GM19468 (cell line): ENCODE measurements around the gene SUMO2.
"Not testable (repeated sequence)": the region's sequence is repeated elsewhere in the genome, so short reads cannot be mapped to it uniquely, and the experiment has no call there.

Source experiments
- ATAC-seq: cut with Tn5 transposase; IDR thresholded peaks from one replicate; pipeline ENCODE4 v1.9.1; 2021; ENCODE audit warnings: mild to moderate bottlenecking, moderate library complexity, moderate number of reproducible peaks; ENCODE audit not compliant: unreplicated experiment; ENCODE audit errors: extremely low read depth

Gene SUMO2

DNA sequence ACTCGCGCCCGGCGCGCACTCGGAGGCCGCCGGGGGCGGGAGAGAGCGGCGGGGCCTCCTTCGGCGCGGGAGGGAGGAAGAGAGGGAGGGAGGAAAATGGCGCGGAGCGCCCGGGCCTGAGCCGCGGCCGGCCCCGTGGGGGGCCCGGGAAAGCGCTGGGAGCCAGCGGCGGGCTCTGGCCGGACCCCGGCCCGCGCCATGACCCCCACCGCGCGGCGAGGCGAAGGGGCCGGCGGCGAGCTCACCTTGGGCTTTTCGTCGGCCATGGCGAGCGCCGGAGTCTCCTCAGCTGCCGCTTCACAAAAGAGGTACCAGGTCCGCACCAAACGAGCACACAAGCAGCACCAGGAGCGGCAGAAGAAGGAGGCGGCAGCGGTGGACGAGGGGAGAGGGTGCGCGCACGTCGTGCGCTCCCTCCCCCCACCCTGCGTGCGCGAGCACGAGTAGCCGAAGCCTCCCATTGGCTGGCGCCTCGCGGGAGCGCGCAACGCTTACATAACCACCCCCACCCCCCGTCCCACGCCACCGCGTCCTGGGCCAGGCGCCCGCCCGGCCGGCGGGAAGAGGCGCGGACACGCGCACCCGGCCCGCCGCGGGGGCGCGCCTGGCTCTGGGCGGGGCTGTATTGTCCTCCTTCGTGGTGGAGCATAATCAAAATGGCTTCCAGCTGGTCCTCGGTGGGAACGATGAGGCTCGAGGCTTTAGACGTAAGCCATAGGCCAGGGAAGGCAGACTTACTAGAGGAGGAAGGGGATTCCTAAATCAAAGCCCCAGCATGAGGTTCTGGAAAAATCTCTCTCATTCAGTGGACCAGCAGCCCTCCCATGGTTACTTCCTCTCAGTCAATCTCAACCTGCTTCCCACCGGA is at the start of gene SUMO2:
SUMO2 (minus strand) TSS at position 391 of the 868 bp plus-strand sequence; CDS start at position 266, 125 bp downstream.
- peak; percentile 36 for ATAC-seq

- ATAC-seq = no peak
Measured at GRCh38 chr17:75231741-75232464, 49.1 kb upstream of the SUMO2 start.

GRCh38 chr17:75231071-75231470 is 48.3 kb upstream of the SUMO2 start:
- ATAC-seq = no peak

GRCh38 chr17:75228847-75229246 is 46.1 kb upstream of the SUMO2 start:
- ATAC-seq = no peak

DNA sequence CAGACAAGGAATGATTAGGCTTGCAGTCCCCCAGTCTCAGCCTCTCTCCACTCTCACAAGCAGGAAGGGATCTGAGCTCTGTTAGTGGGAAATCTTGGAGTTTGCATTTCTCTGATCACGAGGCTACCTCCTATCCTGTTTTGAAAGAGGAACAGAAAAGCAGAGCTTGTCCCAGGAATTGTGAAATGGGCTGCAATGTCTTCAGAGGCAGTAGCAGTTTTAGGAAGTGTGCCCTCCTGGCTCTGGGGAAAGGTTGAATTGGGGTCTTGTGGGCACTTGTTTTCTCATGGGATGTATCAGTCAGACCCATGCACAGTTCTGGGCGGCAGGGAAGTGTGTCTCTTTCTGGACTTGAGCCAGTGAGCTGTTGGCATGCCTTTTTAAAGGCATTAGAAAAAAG is 45.5 kb upstream of the SUMO2 start:
- no peak for ATAC-seq

GRCh38 chr17:75227729-75228128 is 45.0 kb upstream of the SUMO2 start:
- no peak for ATAC-seq

DNA sequence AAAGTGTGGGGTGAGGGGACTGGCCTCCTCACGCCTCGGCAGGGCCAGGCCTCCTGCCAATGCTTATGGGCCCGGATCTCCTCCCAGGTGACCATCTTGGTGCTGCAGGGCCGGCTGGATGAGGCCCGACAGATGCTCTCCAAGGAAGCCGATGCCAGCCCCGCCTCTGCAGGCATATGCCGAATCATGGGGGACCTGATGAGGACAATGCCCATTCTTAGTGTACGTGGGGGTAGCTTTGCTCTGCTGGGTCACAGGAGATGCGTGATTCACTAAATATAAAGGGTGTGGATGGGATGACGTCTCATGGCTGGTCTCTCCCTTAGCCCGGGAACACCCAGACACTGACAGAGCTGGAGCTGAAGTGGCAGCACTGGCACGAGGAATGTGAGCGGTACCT is 42.3 kb upstream of the SUMO2 start:
- ATAC-seq = no peak

- no peak for ATAC-seq
Measured at GRCh38 chr17:75219815-75220214, 37.1 kb upstream of the SUMO2 start.

DNA sequence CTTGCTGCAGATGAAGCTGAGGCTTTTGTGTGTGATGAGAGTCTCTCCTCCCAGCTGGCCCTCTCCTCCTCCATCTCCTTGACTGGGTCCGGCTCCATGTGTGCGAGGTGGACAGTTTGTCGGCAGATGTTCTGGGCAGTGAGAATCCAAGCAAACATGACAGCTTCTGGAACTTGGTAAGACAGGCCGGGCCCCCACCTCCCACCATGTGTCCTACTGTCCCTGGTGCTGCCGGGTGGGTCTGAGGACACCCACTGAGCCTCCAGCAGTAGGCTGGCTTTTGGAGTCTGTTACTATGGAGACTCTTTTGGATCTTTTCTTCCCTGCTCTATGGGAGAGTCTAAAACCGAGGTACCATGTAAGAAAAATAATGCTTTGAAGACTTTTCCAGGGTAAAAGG is 35.4 kb upstream of the SUMO2 start:
- no peak for ATAC-seq

DNA sequence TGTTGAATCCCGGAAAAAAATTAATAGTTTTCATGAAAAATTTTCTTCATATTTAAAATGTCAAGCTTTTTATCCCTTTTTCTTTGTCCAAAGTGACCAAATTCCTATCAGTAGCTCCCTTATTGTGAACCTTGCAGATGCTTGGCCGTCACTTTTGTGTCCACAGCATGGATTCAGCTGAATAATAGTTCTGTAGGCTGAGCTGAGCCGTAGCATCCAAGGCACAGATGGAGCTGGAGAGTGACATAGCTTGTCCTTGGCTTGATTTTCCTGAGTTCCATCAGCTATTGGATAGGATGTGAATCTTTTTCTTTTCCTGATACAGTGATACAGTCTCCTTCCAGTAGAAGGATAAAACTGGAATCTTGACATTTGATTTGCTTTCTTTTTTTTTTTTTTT is 26.3 kb upstream of the SUMO2 start:
- no peak for ATAC-seq

- no peak for ATAC-seq
Measured at GRCh38 chr17:75208161-75208560, 25.4 kb upstream of the SUMO2 start.

GRCh38 chr17:75207760-75208159 is 25.0 kb upstream of the SUMO2 start:
- no peak for ATAC-seq

DNA sequence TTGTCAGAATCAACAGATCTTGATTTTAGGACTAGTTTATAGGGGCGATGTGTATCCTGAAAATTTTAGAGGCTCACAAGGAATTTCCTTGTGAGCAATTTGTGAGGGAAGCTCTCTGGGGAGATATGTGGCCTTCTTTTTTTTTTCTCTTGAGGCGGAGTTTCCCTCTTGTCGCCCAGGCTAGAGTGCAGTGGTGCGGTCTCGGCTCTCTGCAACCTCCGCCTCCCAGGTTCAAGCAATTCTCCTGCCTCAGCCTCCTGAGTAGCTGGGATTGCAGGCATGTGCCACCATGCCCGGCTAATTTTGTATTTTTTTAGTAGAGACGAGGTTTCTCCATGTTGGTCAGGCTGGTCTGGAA is 24.3 kb upstream of the SUMO2 start:
- ATAC-seq = not testable (repeated sequence)

- ATAC-seq = no peak
Measured at GRCh38 chr17:75205793-75206163, 23.0 kb upstream of the SUMO2 start.

DNA sequence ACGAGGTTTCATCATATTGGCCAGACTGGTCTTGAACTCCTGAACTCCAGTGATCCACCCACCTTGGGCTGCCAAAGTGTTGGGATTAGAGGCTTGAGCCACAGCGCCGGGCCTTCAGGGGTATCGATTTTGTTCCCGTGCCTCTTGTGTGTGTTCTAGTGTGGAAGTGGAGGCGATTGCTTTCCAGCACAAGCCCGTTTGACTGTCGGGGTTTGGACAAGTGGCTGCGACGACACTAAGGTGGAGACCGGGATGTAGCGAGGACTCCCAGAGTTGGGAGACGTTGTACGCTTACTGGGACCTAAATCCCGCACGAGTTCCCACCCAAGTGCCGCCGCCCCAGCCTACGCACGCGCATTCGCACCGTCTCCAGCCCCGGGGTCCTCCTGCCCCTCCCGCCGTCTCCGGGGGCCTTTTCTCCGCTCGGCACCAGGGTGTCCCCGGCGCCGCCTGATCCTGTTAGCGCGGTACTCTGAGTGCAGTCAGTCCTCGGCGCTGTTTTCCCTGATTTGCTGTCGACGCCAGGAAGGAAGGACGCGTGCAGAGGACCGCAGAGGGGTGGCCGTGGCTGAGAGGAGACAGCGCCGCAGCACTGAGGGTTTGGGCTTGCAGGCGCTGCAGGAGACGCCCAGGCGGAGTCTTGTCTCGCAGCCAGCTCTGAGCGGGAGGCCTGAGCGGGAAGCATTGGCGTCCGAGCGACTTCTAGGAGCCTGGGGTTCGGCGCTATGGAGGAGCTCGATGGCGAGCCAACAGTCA is 22.5 kb upstream of the SUMO2 start, which contains the start of gene NUP85:
NUP85 (plus strand) TSS at position 643 of the 756 bp plus-strand sequence; CDS start at position 726, 83 bp downstream.
- no peak for ATAC-seq

- no peak for ATAC-seq
Measured at GRCh38 chr17:75199886-75200618, 17.3 kb upstream of the SUMO2 start.

- no peak for ATAC-seq
Measured at GRCh38 chr17:75194879-75195278, 12.1 kb upstream of the SUMO2 start.

DNA sequence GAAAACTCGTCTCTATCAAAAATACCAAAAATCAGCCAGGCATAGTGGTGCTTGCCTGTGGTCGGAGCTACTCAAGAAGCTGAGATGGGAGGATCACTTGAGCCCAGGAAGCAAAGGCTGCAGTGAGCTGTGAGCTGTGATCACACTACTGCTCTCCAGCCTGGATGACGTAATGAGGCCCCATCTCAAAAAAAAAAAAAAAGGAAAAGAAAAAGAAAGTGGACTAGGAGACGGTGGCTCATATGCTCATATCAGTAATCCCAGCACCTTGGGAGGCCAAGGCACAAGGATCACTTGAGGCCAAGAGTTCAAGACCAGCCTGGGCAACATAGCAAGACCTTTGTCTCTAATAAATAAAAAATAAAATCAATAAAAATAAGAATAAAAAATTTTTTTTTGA is 8.8 kb upstream of the SUMO2 start:
- ATAC-seq = no peak

GRCh38 chr17:75188614-75189013 is 5.9 kb upstream of the SUMO2 start:
- no peak for ATAC-seq
